K562 (cell line): ENCODE measurements around the gene TDRD12. TPM values are rescaled to one million over a fixed set of nuclear protein-coding genes. Genes with fewer than 3 reads are reported as not detected.

Experiments
- ATAC-seq: fragments of 200-7000 bp; cut with Tn5 transposase; 3 replicates; pipeline ENCODE4 v1.9.1; 2020; ENCODE audit warnings: moderate library complexity
- BruUV-seq: library from RNA; stranded (reverse); fragments of 400-500 nt; replicated peaks from 2 replicates; lab custom pipeline; 2021; lab: Mats Ljungman, UMichigan
- CTCF ChIA-PET: fragments of 300-600 bp; formaldehyde crosslinking; extraction: SDS; loops from one replicate; lab custom pipeline; 2021; ENCODE audit warnings: low intra/inter-chr PET ratio; lab: Yijun Ruan, JAX
- POLR2A ChIA-PET: fragments of 300-600, 350-650 bp; sonication (Branson Sonifier 250); formaldehyde crosslinking; extraction: SDS; loops from one replicate; lab custom pipeline; 2021; ENCODE audit warnings: antibody characterized with exemption, inconsistent platforms; lab: Yijun Ruan, JAX
- DNase-seq, 4 experiments: peaks; one replicate each; pipeline versions ENCODE4 v3.0.0 to v3.0.0-alpha.2; 2011 to 2018; ENCODE audit warnings: low spot score in 3 of 4, mixed read lengths in 3 of 4; ENCODE audit errors: extremely low read depth in 1 of 4
- FAIRE-seq: peaks from 2 replicates; lab custom pipeline; 2011; peaks lifted over from hg19 to GRCh38; lab: Jason Lieb, UNC
- H2AFZ ChIP-seq: 2 replicates; pipeline ENCODE4 v1.6.0; 2011; ENCODE audit warnings: low read depth, low read length, control low read depth, inconsistent platforms
- H3K27ac ChIP-seq: fragments of 200-600 bp; 3 replicates; pipeline ENCODE4 v1.8.0; 2011; ENCODE audit warnings: low read depth, mild to moderate bottlenecking, control low read depth, inconsistent platforms, low read length, moderate library complexity, mixed read lengths; ENCODE audit errors: extremely low read depth
- H3K27me3 ChIP-seq, 2 experiments: fragments of 300-600 bp in 1 of 2; 2 replicates in 1 of 2; 3 replicates in 1 of 2; pipeline versions ENCODE4 v1.6.0 to v1.8.0; 2011; ENCODE audit warnings: inconsistent platforms in 2 of 2, low read length in 2 of 2, mild to moderate bottlenecking in 1 of 2, mixed read lengths in 1 of 2, moderate library complexity in 1 of 2; ENCODE audit not compliant: control insufficient read depth in 2 of 2, insufficient read depth in 2 of 2
- H3K36me3 ChIP-seq: fragments of 300-600 bp; 3 replicates; pipeline ENCODE4 v1.8.0; 2011; ENCODE audit warnings: mild to moderate bottlenecking, low read length, inconsistent platforms; ENCODE audit not compliant: control insufficient read depth, insufficient read depth
- H3K4me1 ChIP-seq, 2 experiments: fragments of 200-600 bp in 1 of 2; replicated peaks in 1 of 2; 2 replicates in 1 of 2; 3 replicates in 1 of 2; pipeline versions ENCODE4 v1.5.1 to v1.8.0; 2011; ENCODE audit warnings: inconsistent platforms in 2 of 2, low read length in 2 of 2, mild to moderate bottlenecking in 1 of 2, mixed read lengths in 1 of 2, moderate library complexity in 1 of 2; ENCODE audit not compliant: control insufficient read depth in 2 of 2, insufficient read depth in 2 of 2
- H3K4me2 ChIP-seq: 2 replicates; pipeline ENCODE4 v1.6.1; 2011; ENCODE audit warnings: low read length, control low read depth, inconsistent platforms, mixed read lengths; ENCODE audit not compliant: insufficient read depth
- H3K4me3 ChIP-seq: fragments of 200-600 bp; sonication (generic), shearing (Covaris generic); 2 replicates; pipeline ENCODE4 v1.5.1; 2016; ENCODE audit warnings: control low read depth, inconsistent platforms
- H3K79me2 ChIP-seq: fragments of 200-600 bp; 3 replicates; pipeline ENCODE4 v1.8.0; 2011; ENCODE audit warnings: low read length, inconsistent platforms; ENCODE audit not compliant: control insufficient read depth, insufficient read depth
- H3K9ac ChIP-seq, 2 experiments: 2 replicates each; pipeline versions ENCODE4 v1.6.0 to v1.6.1; 2011; ENCODE audit warnings: low read depth in 2 of 2, low read length in 2 of 2, control low read depth in 1 of 2, inconsistent platforms in 1 of 2, mild to moderate bottlenecking in 1 of 2, mixed read lengths in 1 of 2; ENCODE audit not compliant: insufficient read depth in 1 of 2
- H3K9me1 ChIP-seq: one replicate; pipeline ENCODE4 v1.6.0; 2011; ENCODE audit warnings: inconsistent platforms, mild to moderate bottlenecking, low read length, moderate library complexity; ENCODE audit not compliant: control insufficient read depth, insufficient read depth
- H3K9me3 ChIP-seq: replicated peaks from 2 replicates; pipeline ENCODE4 v1.5.1; 2011; ENCODE audit warnings: low read depth, low read length, inconsistent platforms; ENCODE audit not compliant: control insufficient read depth, insufficient read depth
- H4K20me1 ChIP-seq: replicated peaks from 2 replicates; pipeline ENCODE4 v1.6.1; 2011; ENCODE audit warnings: low read length, inconsistent platforms, mixed read lengths; ENCODE audit not compliant: control insufficient read depth, insufficient read depth
- ADNP ChIP-seq: fragments of 200-800 bp; sonication (Bioruptor generic); IDR thresholded peaks from 2 replicates; pipeline ENCODE4 v1.6.1; 2016; ENCODE audit warnings: missing genetic modification characterization, missing compliant biosample characterization
- HMGN3 ChIP-seq: IDR thresholded peaks from 2 replicates; pipeline ENCODE4 v1.6.1; 2011; ENCODE audit warnings: borderline replicate concordance, low read depth, mild to moderate bottlenecking, mixed read lengths, low read length; ENCODE audit not compliant: insufficient read length; ENCODE audit errors: extremely low read depth
- MTA2 ChIP-seq: fragments of 450-650 bp; IDR thresholded peaks from 2 replicates; pipeline ENCODE4 v1.6.1; 2016; ENCODE audit warnings: low read depth
- NFIC ChIP-seq: fragments of 450-650 bp; IDR thresholded peaks from 2 replicates; pipeline ENCODE4 v1.6.1; 2017; ENCODE audit warnings: mild to moderate bottlenecking, inconsistent platforms
- NUFIP1 ChIP-seq: fragments of 450-650 bp; IDR thresholded peaks from 2 replicates; pipeline ENCODE4 v1.6.1; 2018; ENCODE audit not compliant: partially characterized antibody
- RBM34 ChIP-seq: fragments of 200-400 bp; formaldehyde crosslinking; IDR thresholded peaks from 2 replicates; pipeline ENCODE4 v1.6.1; 2018; ENCODE audit warnings: low read length, borderline replicate concordance; ENCODE audit not compliant: insufficient read depth
- THAP12 ChIP-seq: fragments of 250-450 bp; sonication (Bioruptor Pico); IDR thresholded peaks from 2 replicates; pipeline ENCODE4 v1.9.0; 2021; ENCODE audit warnings: mild to moderate bottlenecking, inconsistent platforms
- ZNF408 ChIP-seq: fragments of 250-450 bp; sonication (Bioruptor Pico); IDR thresholded peaks from 2 replicates; pipeline ENCODE4 v1.4.0; 2020; ENCODE audit warnings: low read depth, mild to moderate bottlenecking, moderate library complexity
- ZNF830 ChIP-seq: fragments of 250-450 bp; sonication (Bioruptor Pico); IDR thresholded peaks from 2 replicates; pipeline ENCODE4 v1.5.0; 2021; ENCODE audit warnings: mild to moderate bottlenecking
- WGBS: fragments of 100-300 bp; shearing (Covaris generic); methylation state at CpG from one replicate; pipeline ENCODE4 v1.1.6; 2016; ENCODE audit warnings: low coverage, mixed read lengths; ENCODE audit not compliant: insufficient coverage; ENCODE audit errors: missing lambda C conversion rate; 5-methylcytosine and 5-hydroxymethylcytosine counted together
- in situ Hi-C: fragments of 300-500 bp; cut with MboI; formaldehyde crosslinking; loops from 4 replicates; pipeline ENCODE4 v1.15.0; 2018; ENCODE audit warnings: inconsistent platforms, mixed read lengths
- intact Hi-C: fragments of 100-400 bp; cut with micrococcal nuclease; formaldehyde crosslinking; loops from 2 replicates; pipeline ENCODE4 v1.14.2; 2022
- polyA plus RNA-seq, 8 experiments: library from polyadenylated mRNA; depleted of rRNA in 4 of 8; stranded (reverse) in 5 of 8; unstranded in 3 of 8; fragments of >200 nt; fragmentation: Nextera tagmentation in 2 of 8; fragmentation: Illumina TruSeq in 1 of 8; extraction: Ambion mirVana in 2 of 8; extraction: Trizol in 1 of 8; gene quantifications; 2 replicates each; pipeline versions ENCODE4 v1.2.1 to v1.2.3, GENCODE V29; 2011 to 2014; ENCODE audit warnings: inconsistent platforms in 1 of 8, missing spikeins in 1 of 8
- total RNA-seq, 7 experiments: library from RNA; depleted of rRNA in 6 of 7; stranded (reverse); fragments of >200 nt in 6 of 7; fragmentation: Illumina TruSeq in 2 of 7; extraction: Trizol in 2 of 7; gene quantifications; 2 replicates each; pipeline versions ENCODE4 v1.2.1 to v1.2.3, GENCODE V29; 2011 to 2021; ENCODE audit warnings: low replicate concordance in 1 of 7

Gene TDRD12
- total and polyA plus RNA-seq, 9 of the 15 experiments (the other 6 are each of a cell fraction or from before 2014, with no cell fraction given): 0.03 TPM; not detected in 8

- Histone ChIP-seq H3K9me3 (no peaks in the 10 kb centered on the region; the same call in 1 of the 2 replicates), H3K9ac (no peak overlapping the region), H3K27me3 (no peaks in the 10 kb centered on the region), H2AFZ (no peak overlapping the region), H3K4me2 (no peak overlapping the region), H3K4me3 (no peak overlapping the region), H3K79me2 (peaks cover 24% of the 10 kb centered on the region), H4K20me1 (no peaks in the 10 kb centered on the region), H3K36me3 (no peaks in the 10 kb centered on the region; the same call in 2 of the 3 replicates), H3K9me1 (no peaks in the 10 kb centered on the region), H3K27ac (no peak overlapping the region), H3K4me1 (peaks cover 16 to 42% of the 10 kb centered on the region in 2 experiments; a peak in 4 of 5 replicates)
- BruUV-seq: no TSS peak
- 64% methylated on average over 9 of the region's 9 CpGs for WGBS
- DNase-seq (no peak), FAIRE-seq (no peak), ATAC-seq (no peak)
- in situ Hi-C loops (no loop called here), intact Hi-C loops (no loop called here)
- ChIA-PET CTCF (no interaction called here), POLR2A (interaction anchor here (0.7 to 1.8 kb wide), 4 partner anchors 14 to 849 kb away, joined by 3 to 11 read pairs (median 4); partner anchors contain the start of gene NUDT19)
- no peak for TF ChIP-seq NUFIP1
- TF ChIP-seq THAP12 (CRISPR knock-in tag): no peak
- TF ChIP-seq ADNP (tag): no peak
- TF ChIP-seq ZNF408 (CRISPR knock-in tag): no peak
- TF ChIP-seq MTA2: no peak
- TF ChIP-seq RBM34: no peak
- TF ChIP-seq NFIC: no peak
- no peak for TF ChIP-seq HMGN3
- no peak for TF ChIP-seq ZNF830 (CRISPR knock-in tag)
Observed at GRCh38 chr19:32677657-32678056, 41.9 kb upstream of the TDRD12 start.
